Measurements from ENCODE around the gene SLC6A3. TPM values are rescaled to one million over a fixed set of nuclear protein-coding genes. Genes with fewer than 3 reads are reported as not detected.

SLC6A3 gene
- total RNA-seq, 2 donors from 2014 or later, result 0.18 TPM; not detected in 1

DNA sequence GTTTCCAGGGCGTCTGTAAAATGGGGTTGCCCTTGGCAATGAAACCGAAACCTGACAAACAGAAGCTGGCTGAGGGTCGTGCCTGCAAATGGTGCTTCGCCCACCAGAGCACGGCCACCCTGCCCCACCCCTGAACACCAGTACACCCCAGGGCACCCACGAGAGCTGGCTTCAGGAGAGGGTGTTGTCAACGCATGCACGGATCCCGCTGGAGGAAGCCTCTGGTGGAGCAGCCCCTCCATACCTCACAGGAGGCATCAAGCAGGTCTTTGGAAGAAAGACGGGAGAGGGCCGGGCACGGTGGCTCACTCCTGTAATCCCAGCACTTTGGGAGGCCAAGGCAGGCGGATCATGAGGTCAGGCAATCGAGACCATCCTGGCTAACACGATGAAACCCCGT is 8.6 kb downstream of the SLC6A3 start:
- Mint-ChIP-seq H3K4me1 (peaks cover 2% of the 10 kb centered on the region), H3K36me3 (ENCODE audit: low read depth) (no peaks in the 10 kb centered on the region), H3K27me3 (ENCODE audit: insufficient read depth) (peaks cover 28% of the 10 kb centered on the region), H3K4me3 (no peak overlapping the region), H3K27ac (no peak overlapping the region), H3K9me3 (peaks cover 12% of the 10 kb centered on the region)
- WGBS, 2 experiments (ENCODE audit: insufficient coverage in 1 of 2, insufficient read length in 1 of 2), result 93 to 96% methylated on average over 12 to 16 of the region's 16 CpGs
- no peak overlapping the region for H3K9ac ChIP-seq (ENCODE audit: extremely low read depth, low read length, poor library complexity, severe bottlenecking)
- DNase-seq, result no peak
- H3K9me3 ChIP-seq (ENCODE audit: control insufficient read depth, low read length), result peaks cover 8% of the 10 kb centered on the region
- no peak overlapping the region for H3K4me3 ChIP-seq (ENCODE audit: low read length)
- no peak overlapping the region for H3K27ac ChIP-seq (ENCODE audit: low read depth, low read length)
- H3K4me1 ChIP-seq (ENCODE audit: control insufficient read depth, insufficient read depth, low read length), result no peaks in the 10 kb centered on the region
- H3K27me3 ChIP-seq (ENCODE audit: control insufficient read depth, insufficient read depth, low read length, poor library complexity, severe bottlenecking), result peaks cover 15% of the 10 kb centered on the region
- TF ChIP-seq, protein P1, sequence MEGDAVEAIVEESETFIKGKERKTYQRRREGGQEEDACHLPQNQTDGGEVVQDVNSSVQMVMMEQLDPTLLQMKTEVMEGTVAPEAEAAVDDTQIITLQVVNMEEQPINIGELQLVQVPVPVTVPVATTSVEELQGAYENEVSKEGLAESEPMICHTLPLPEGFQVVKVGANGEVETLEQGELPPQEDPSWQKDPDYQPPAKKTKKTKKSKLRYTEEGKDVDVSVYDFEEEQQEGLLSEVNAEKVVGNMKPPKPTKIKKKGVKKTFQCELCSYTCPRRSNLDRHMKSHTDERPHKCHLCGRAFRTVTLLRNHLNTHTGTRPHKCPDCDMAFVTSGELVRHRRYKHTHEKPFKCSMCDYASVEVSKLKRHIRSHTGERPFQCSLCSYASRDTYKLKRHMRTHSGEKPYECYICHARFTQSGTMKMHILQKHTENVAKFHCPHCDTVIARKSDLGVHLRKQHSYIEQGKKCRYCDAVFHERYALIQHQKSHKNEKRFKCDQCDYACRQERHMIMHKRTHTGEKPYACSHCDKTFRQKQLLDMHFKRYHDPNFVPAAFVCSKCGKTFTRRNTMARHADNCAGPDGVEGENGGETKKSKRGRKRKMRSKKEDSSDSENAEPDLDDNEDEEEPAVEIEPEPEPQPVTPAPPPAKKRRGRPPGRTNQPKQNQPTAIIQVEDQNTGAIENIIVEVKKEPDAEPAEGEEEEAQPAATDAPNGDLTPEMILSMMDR (conservative IDR thresholded peaks at IDR 0.05), result no peak
- H3K36me3 ChIP-seq (ENCODE audit: control insufficient read depth, insufficient read depth, low read length), result no peaks in the 10 kb centered on the region

DNA sequence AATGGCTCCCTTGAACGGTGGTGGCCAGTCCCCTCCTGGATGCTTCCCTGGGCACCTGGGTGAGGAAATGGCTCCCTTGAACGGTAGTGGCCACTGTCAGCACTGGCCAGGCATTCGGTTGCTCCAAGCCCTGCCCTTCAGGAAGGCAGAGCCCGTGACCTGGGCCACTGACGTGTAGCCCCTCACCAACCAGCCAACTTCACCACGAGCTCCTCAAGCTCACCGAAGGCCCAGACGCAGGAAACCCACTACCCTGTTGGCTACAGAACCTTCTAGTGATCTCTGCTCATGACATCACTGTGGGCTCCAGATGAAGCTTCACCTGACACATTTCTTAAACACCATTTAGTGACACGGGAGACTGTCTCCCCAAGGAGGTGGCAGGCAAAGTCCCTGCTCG is 9.2 kb downstream of the SLC6A3 start:
- Histone ChIP-seq H3K27me3 (ENCODE audit: control insufficient read depth, insufficient read depth, low read length, poor library complexity, severe bottlenecking) (peaks cover 8% of the 10 kb centered on the region), H3K4me3 (ENCODE audit: low read length) (no peak overlapping the region), H3K9me3 (ENCODE audit: control insufficient read depth, low read length) (peaks cover 8% of the 10 kb centered on the region), H3K27ac (ENCODE audit: low read depth, low read length) (no peak overlapping the region), H3K4me1 (ENCODE audit: control insufficient read depth, insufficient read depth, low read length) (no peaks in the 10 kb centered on the region), H3K36me3 (ENCODE audit: control insufficient read depth, insufficient read depth, low read length) (no peaks in the 10 kb centered on the region), H3K9ac (ENCODE audit: extremely low read depth, low read length, poor library complexity, severe bottlenecking) (no peak overlapping the region)
- Mint-ChIP-seq H3K9me3 (peaks cover 12% of the 10 kb centered on the region), H3K27me3 (ENCODE audit: insufficient read depth) (peaks cover 22% of the 10 kb centered on the region), H3K4me3 (no peak overlapping the region), H3K27ac (no peak overlapping the region), H3K4me1 (peaks cover 2% of the 10 kb centered on the region), H3K36me3 (ENCODE audit: low read depth) (no peaks in the 10 kb centered on the region)
- DNase-seq, result no peak
- TF ChIP-seq, protein P1 (conservative IDR thresholded peaks at IDR 0.05), result no peak
- WGBS, 2 experiments (ENCODE audit: insufficient coverage in 1 of 2, insufficient read length in 1 of 2), result 92 to 96% methylated on average over 6 to 10 of the region's 10 CpGs

DNA sequence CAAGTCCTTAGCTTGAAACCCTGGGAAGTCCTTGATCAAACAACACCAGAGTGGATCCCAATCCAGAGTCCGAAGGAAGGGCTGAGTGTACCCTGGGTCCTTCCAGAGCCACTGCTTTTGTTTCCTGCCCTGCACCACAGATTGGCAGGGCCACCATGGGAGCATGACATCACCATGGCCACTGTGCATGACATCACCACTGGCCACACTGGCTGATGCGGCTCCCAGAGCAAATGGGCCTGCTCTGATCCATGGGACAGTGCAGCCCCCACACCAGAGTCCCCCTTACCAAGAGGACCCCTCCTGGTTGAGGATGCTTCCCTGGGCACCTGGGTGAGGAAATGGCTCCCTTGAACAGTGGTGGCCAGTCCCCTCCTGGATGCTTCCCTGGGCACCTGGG is 9.9 kb downstream of the SLC6A3 start:
- Mint-ChIP-seq H3K4me1 (peaks cover 2% of the 10 kb centered on the region), H3K9me3 (peaks cover 13% of the 10 kb centered on the region), H3K27ac (no peak overlapping the region), H3K4me3 (no peak overlapping the region), H3K27me3 (ENCODE audit: insufficient read depth) (peaks cover 18% of the 10 kb centered on the region), H3K36me3 (ENCODE audit: low read depth) (no peaks in the 10 kb centered on the region)
- Histone ChIP-seq H3K36me3 (ENCODE audit: control insufficient read depth, insufficient read depth, low read length) (no peaks in the 10 kb centered on the region), H3K27ac (ENCODE audit: low read depth, low read length) (no peak overlapping the region), H3K4me1 (ENCODE audit: control insufficient read depth, insufficient read depth, low read length) (no peaks in the 10 kb centered on the region), H3K9ac (ENCODE audit: extremely low read depth, low read length, poor library complexity, severe bottlenecking) (no peak overlapping the region), H3K9me3 (ENCODE audit: control insufficient read depth, low read length) (peaks cover 3% of the 10 kb centered on the region), H3K27me3 (ENCODE audit: control insufficient read depth, insufficient read depth, low read length, poor library complexity, severe bottlenecking) (peaks cover 2% of the 10 kb centered on the region), H3K4me3 (ENCODE audit: low read length) (no peak overlapping the region)
- 80 to 94% methylated on average over 1 to 2 of the region's 2 CpGs for WGBS, 2 experiments (ENCODE audit: insufficient coverage in 1 of 2, insufficient read length in 1 of 2)
- TF ChIP-seq, protein P1 (conservative IDR thresholded peaks at IDR 0.05), result no peak
- DNase-seq, result no peak
